Measurements from ENCODE around the gene FKBP1A. TPM values are rescaled to one million over a fixed set of nuclear protein-coding genes. Genes with fewer than 3 reads are reported as not detected.

Gene FKBP1A
- total RNA-seq, 1 experiment from 2014 or later, result 196 TPM

DNA sequence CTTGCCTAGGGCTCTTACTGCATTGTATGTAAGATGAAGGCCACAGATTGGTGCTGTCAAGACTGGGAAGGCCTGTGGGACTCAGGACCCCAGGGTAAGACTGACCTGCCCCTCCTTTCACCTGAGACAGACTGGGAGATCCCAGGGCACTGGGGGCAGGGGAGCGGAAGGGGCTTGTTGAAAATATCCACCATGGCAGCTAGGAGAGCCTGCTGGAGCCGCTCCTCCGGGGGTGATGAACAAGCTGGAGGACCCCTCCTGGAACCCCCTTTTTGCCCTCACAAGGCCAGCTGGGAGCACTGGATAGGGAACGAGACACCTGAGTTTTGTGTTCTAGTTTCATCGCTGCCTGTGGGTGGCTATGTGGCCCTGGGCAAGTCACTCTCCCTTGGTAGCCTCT is 54.8 kb downstream of the FKBP1A start:
- no peak overlapping the region for H2BK15ac ChIP-seq (ENCODE audit: low read depth, low read length)
- Mint-ChIP-seq H3K4me3 (no peak overlapping the region), H3K9me3 (no peaks in the 10 kb centered on the region), H3K4me1 (peaks cover 5 to 9% of the 10 kb centered on the region in 2 experiments), H3K27me3 (ENCODE audit: low read depth) (peaks cover 1% of the 10 kb centered on the region; the same call in 1 of the 2 replicates), H3K27ac (no peak overlapping the region), H3K36me3 (ENCODE audit: insufficient read depth in 1 of 3, low read depth in 3 of 3) (peaks cover 4 to 8% (median 5%) of the 10 kb centered on the region in 3 experiments; a peak in 6 of 7 replicates)
- TF ChIP-seq, protein P1, sequence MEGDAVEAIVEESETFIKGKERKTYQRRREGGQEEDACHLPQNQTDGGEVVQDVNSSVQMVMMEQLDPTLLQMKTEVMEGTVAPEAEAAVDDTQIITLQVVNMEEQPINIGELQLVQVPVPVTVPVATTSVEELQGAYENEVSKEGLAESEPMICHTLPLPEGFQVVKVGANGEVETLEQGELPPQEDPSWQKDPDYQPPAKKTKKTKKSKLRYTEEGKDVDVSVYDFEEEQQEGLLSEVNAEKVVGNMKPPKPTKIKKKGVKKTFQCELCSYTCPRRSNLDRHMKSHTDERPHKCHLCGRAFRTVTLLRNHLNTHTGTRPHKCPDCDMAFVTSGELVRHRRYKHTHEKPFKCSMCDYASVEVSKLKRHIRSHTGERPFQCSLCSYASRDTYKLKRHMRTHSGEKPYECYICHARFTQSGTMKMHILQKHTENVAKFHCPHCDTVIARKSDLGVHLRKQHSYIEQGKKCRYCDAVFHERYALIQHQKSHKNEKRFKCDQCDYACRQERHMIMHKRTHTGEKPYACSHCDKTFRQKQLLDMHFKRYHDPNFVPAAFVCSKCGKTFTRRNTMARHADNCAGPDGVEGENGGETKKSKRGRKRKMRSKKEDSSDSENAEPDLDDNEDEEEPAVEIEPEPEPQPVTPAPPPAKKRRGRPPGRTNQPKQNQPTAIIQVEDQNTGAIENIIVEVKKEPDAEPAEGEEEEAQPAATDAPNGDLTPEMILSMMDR (conservative IDR thresholded peaks at IDR 0.05), result no peak
- no peak overlapping the region for H4K8ac ChIP-seq (replicated peaks; ENCODE audit: insufficient read length, low read depth, low read length)
- H3K79me2 ChIP-seq (ENCODE audit: insufficient read depth, low read length), result no peaks in the 10 kb centered on the region
- no peaks in the 10 kb centered on the region for H4K20me1 ChIP-seq (ENCODE audit: control insufficient read depth, insufficient read depth, insufficient read length)
- no peak overlapping the region for H3K23ac ChIP-seq (ENCODE audit: insufficient read length, low read depth, low read length)
- no peak overlapping the region for H4K91ac ChIP-seq (ENCODE audit: insufficient read length, low read depth, low read length)
- H3K18ac ChIP-seq (ENCODE audit: insufficient read length, low read depth, low read length), result no peak overlapping the region
- no CpG with 5 or more reads among the region's 5 CpGs for WGBS (ENCODE audit: extremely low coverage, insufficient read length, low lambda C conversion rate)
- no peak overlapping the region for H2BK20ac ChIP-seq (ENCODE audit: low read depth, low read length, poor library complexity, severe bottlenecking)
- no peak overlapping the region for H4K5ac ChIP-seq (ENCODE audit: insufficient read length, low read depth, low read length)
- H3K9me3 ChIP-seq (ENCODE audit: control insufficient read depth, low read depth, low read length), result no peaks in the 10 kb centered on the region
- peak; percentile 12 for DNase-seq
- H3K4me1 ChIP-seq (ENCODE audit: insufficient read depth, low read length), result no peaks in the 10 kb centered on the region
- no peak overlapping the region for H3K14ac ChIP-seq (ENCODE audit: insufficient read depth, low read length)
- no peak overlapping the region for H3K4ac ChIP-seq (ENCODE audit: low read depth, low read length)
- H3K79me1 ChIP-seq (ENCODE audit: insufficient read depth, low read depth, low read length, poor library complexity, severe bottlenecking), result no peaks in the 10 kb centered on the region
- H3K27ac ChIP-seq (ENCODE audit: insufficient read length, low read depth, low read length), result no peak overlapping the region
- H2AFZ ChIP-seq (ENCODE audit: low read length), result no peak overlapping the region
- H2BK5ac ChIP-seq (ENCODE audit: insufficient read length, low read length), result no peak overlapping the region
- H3T11ph ChIP-seq (ENCODE audit: low read length), result no peak overlapping the region
- H3K4me2 ChIP-seq (ENCODE audit: insufficient read depth, insufficient read length, low read length), result no peak overlapping the region
- H3K56ac ChIP-seq (ENCODE audit: insufficient read length, low read depth, low read length), result no peak overlapping the region
- no peaks in the 10 kb centered on the region; the same call in 1 of the 2 replicates for H3K27me3 ChIP-seq (ENCODE audit: insufficient read depth, low read length)
- no peak overlapping the region for H3K9ac ChIP-seq (ENCODE audit: extremely low read depth, insufficient read length, low read length)
- H2BK120ac ChIP-seq (ENCODE audit: low read depth, low read length, poor library complexity, severe bottlenecking), result no peak overlapping the region
- H3K23me2 ChIP-seq (ENCODE audit: insufficient read length, low read depth, low read length, poor library complexity, severe bottlenecking), result no peaks in the 10 kb centered on the region
- no peak overlapping the region for H2BK12ac ChIP-seq (ENCODE audit: insufficient read length, low read depth, low read length)
- no peak overlapping the region for H2AK5ac ChIP-seq (ENCODE audit: insufficient read length, low read length)

All from H9 (cell line).